Neuronal stem cell (in vitro differentiated cells): ENCODE data around the gene PCDHB1.

ENCODE experiments used
- DNase-seq: peaks from one replicate; pipeline ENCODE4 v3.0.0-alpha.2; 2013; ENCODE audit warnings: low spot score
- H2AFZ ChIP-seq: one replicate; pipeline ENCODE4 v1.6.1; 2013; ENCODE audit warnings: mild to moderate bottlenecking, low read length, inconsistent platforms
- H2AK5ac ChIP-seq: 2 replicates; pipeline ENCODE4 v1.6.1; 2013; ENCODE audit warnings: low read depth, mild to moderate bottlenecking, inconsistent platforms, low read length, moderate library complexity, mixed read lengths
- H2BK120ac ChIP-seq: 2 replicates; pipeline ENCODE4 v1.6.1; 2013; ENCODE audit warnings: low read depth, mild to moderate bottlenecking, inconsistent platforms, low read length, moderate library complexity, mixed read lengths
- H2BK12ac ChIP-seq: one replicate; pipeline ENCODE4 v1.6.1; 2013; ENCODE audit warnings: low read length, inconsistent platforms
- H2BK15ac ChIP-seq: 2 replicates; pipeline ENCODE4 v1.6.1; 2013; ENCODE audit warnings: mild to moderate bottlenecking, low read length, inconsistent platforms, mixed read lengths
- H2BK5ac ChIP-seq: one replicate; pipeline ENCODE4 v1.6.1; 2013; ENCODE audit warnings: inconsistent platforms, mild to moderate bottlenecking, low read length, moderate library complexity
- H3K14ac ChIP-seq: one replicate; pipeline ENCODE4 v1.6.1; 2013; ENCODE audit warnings: low read length, inconsistent platforms
- H3K18ac ChIP-seq: 2 replicates; pipeline ENCODE4 v1.6.1; 2013; ENCODE audit warnings: low read length, inconsistent platforms
- H3K23ac ChIP-seq: 2 replicates; pipeline ENCODE4 v1.6.1; 2013; ENCODE audit warnings: low read depth, mild to moderate bottlenecking, mixed read lengths, low read length, inconsistent platforms; ENCODE audit not compliant: poor library complexity
- H3K27ac ChIP-seq: replicated peaks from 3 replicates; pipeline ENCODE4 v1.5.1; 2013; ENCODE audit warnings: low read length, inconsistent platforms
- H3K27me3 ChIP-seq, 3 experiments: 2 replicates each; pipeline ENCODE4 v1.6.1; 2013; ENCODE audit warnings: low read length in 3 of 3, mild to moderate bottlenecking in 2 of 3, inconsistent platforms in 1 of 3, low read depth in 1 of 3, mixed read lengths in 1 of 3, moderate library complexity in 1 of 3; ENCODE audit not compliant: control insufficient read depth in 3 of 3, insufficient read depth in 3 of 3
- H3K36me3 ChIP-seq, 2 donors: replicated peaks in 1 of 2; 2 replicates each; pipeline ENCODE4 v1.6.1; 2013; ENCODE audit warnings: low read length in 2 of 2; ENCODE audit not compliant: control insufficient read depth in 2 of 2, insufficient read depth in 2 of 2
- H3K4ac ChIP-seq: 2 replicates; pipeline ENCODE4 v1.6.1; 2013; ENCODE audit warnings: inconsistent platforms, mild to moderate bottlenecking, low read length, moderate library complexity
- H3K4me1 ChIP-seq, 2 donors: 1 replicate in 1 of 2; 2 replicates in 1 of 2; pipeline ENCODE4 v1.6.1; 2013; ENCODE audit warnings: low read length in 2 of 2, low read depth in 1 of 2; ENCODE audit not compliant: control insufficient read depth in 2 of 2, insufficient read depth in 1 of 2
- H3K4me2 ChIP-seq: one replicate; pipeline ENCODE4 v1.6.1; 2013; ENCODE audit warnings: mild to moderate bottlenecking, low read length, inconsistent platforms; ENCODE audit not compliant: insufficient read depth, poor library complexity, severe bottlenecking
- H3K4me3 ChIP-seq, 2 donors: 2 replicates each; pipeline ENCODE4 v1.5.1; 2013; ENCODE audit warnings: low read length in 2 of 2, mild to moderate bottlenecking in 2 of 2, inconsistent platforms in 1 of 2, moderate library complexity in 1 of 2
- H3K79me1 ChIP-seq: one replicate; pipeline ENCODE4 v1.6.1; 2013; ENCODE audit warnings: low read depth, mild to moderate bottlenecking, inconsistent platforms, low read length, moderate library complexity
- H3K9ac ChIP-seq: one replicate; pipeline ENCODE4 v1.6.1; 2013; ENCODE audit warnings: mild to moderate bottlenecking, low read depth, low read length, inconsistent platforms; ENCODE audit not compliant: poor library complexity
- H3K9me3 ChIP-seq, 2 donors: replicated peaks in 1 of 2; 2 replicates each; pipeline versions ENCODE3 to v1.6.1; 2013; ENCODE audit warnings: low read length in 2 of 2, mild to moderate bottlenecking in 2 of 2, inconsistent platforms in 1 of 2, low read depth in 1 of 2, mixed read lengths in 1 of 2, moderate library complexity in 1 of 2; ENCODE audit not compliant: control insufficient read depth in 2 of 2, insufficient read depth in 1 of 2
- H4K8ac ChIP-seq: one replicate; pipeline ENCODE4 v1.6.1; 2013; ENCODE audit warnings: low read depth, mild to moderate bottlenecking, inconsistent platforms, low read length, moderate library complexity
- H4K91ac ChIP-seq: one replicate; pipeline ENCODE4 v1.6.1; 2013; ENCODE audit warnings: low read length, low read depth, mild to moderate bottlenecking, inconsistent platforms; ENCODE audit not compliant: poor library complexity
- WGBS, 2 donors: extraction: QIAGEN DNeasy Blood & Tissue Kit; methylation state at CpG; one replicate each; pipeline ENCODE4 v1.1.7; 2013; ENCODE audit warnings: missing lambda C conversion rate in 2 of 2, mixed read lengths in 1 of 2; ENCODE audit not compliant: insufficient read length in 2 of 2, insufficient replicate concordance in 1 of 2; ENCODE audit errors: extremely low coverage in 2 of 2; 5-methylcytosine and 5-hydroxymethylcytosine counted together

PCDHB1 gene

DNA sequence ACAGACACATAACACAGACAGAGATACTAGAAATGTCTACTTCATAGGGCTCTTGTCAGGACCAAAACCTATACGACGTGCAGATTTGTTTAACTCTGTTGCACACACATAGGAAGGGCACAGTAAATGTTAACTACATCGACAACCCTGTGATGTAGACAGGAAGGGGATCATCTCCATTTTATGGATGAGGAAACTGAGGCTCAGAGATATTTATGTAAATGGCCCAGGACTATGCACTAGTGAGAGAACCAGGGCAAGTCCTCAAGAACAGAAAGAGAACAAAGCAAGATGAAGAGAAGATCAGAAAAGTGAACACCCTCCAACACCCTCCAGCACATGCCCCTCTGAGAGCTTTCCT, 48.6 kb upstream of the PCDHB1 start:
- Histone ChIP-seq H3K9me3 (no peaks in the 10 kb centered on the region), H4K91ac (no peak overlapping the region), H3K27me3 (no peaks in the 10 kb centered on the region), H3K14ac (no peak overlapping the region), H3K4me1 (peaks cover 16 to 25% of the 10 kb centered on the region in 2 donors), H2AFZ (peak overlapping the region; percentile 88), H3K23ac (no peak overlapping the region), H3K36me3 (no peaks in the 10 kb centered on the region), H2BK15ac (no peak overlapping the region), H3K27ac (peak overlapping the region; percentile 95), H3K9ac (no peak overlapping the region), H3K18ac (no peak overlapping the region), H3K4ac (no peak overlapping the region), H4K8ac (no peak overlapping the region), H2BK5ac (no peak overlapping the region), H2BK120ac (no peak overlapping the region), H3K4me2 (no peak overlapping the region), H3K4me3 (peak overlapping the region in 1 of 2 donors; percentile 47), H2AK5ac (no peak overlapping the region), H2BK12ac (no peak overlapping the region), H3K79me1 (no peaks in the 10 kb centered on the region)
- no peak for DNase-seq
- no CpG with 5 or more reads among the region's 3 CpGs for WGBS, 2 donors

DNA sequence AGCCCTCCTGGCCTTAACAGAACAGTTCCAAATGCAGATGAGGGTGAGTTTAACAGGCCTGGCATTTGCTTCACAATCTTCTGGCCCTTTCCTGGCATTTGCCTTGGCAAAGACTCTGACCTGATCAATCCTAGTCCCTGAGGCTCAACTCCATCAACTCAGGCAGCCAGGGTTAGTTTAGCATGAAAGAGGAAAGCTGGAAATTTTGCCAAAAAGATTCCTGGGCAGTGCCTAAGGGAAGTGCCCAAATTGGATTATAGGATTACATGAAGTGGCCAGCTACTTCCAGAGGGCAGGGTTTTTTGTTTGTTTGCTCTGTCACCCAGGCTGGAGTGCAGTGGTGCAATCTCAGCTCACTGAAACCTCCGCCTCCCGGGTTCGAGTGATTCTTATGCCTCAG, 48.1 kb upstream of the PCDHB1 start:
- H3K36me3 ChIP-seq, result no peaks in the 10 kb centered on the region
- H3K4me2 ChIP-seq, result no peak overlapping the region
- no peaks in the 10 kb centered on the region for H3K27me3 ChIP-seq
- no peak overlapping the region for H3K9ac ChIP-seq
- H2AFZ ChIP-seq, result no peak overlapping the region
- no peak overlapping the region for H3K4ac ChIP-seq
- no peak overlapping the region for H3K4me3 ChIP-seq
- WGBS, 2 donors, result no CpG with 5 or more reads among the region's 3 CpGs
- H2BK15ac ChIP-seq, result no peak overlapping the region
- H4K91ac ChIP-seq, result no peak overlapping the region
- no peak overlapping the region for H4K8ac ChIP-seq
- no peak overlapping the region for H2BK12ac ChIP-seq
- no peak overlapping the region for H3K27ac ChIP-seq
- no peak for DNase-seq
- no peak overlapping the region for H3K14ac ChIP-seq
- H3K18ac ChIP-seq, result no peak overlapping the region
- no peaks in the 10 kb centered on the region for H3K79me1 ChIP-seq
- H3K23ac ChIP-seq, result no peak overlapping the region
- H3K4me1 ChIP-seq, result peaks cover 16 to 25% of the 10 kb centered on the region in 2 donors
- no peak overlapping the region for H2BK5ac ChIP-seq
- H3K9me3 ChIP-seq, result no peaks in the 10 kb centered on the region
- no peak overlapping the region for H2AK5ac ChIP-seq
- no peak overlapping the region for H2BK120ac ChIP-seq

DNA sequence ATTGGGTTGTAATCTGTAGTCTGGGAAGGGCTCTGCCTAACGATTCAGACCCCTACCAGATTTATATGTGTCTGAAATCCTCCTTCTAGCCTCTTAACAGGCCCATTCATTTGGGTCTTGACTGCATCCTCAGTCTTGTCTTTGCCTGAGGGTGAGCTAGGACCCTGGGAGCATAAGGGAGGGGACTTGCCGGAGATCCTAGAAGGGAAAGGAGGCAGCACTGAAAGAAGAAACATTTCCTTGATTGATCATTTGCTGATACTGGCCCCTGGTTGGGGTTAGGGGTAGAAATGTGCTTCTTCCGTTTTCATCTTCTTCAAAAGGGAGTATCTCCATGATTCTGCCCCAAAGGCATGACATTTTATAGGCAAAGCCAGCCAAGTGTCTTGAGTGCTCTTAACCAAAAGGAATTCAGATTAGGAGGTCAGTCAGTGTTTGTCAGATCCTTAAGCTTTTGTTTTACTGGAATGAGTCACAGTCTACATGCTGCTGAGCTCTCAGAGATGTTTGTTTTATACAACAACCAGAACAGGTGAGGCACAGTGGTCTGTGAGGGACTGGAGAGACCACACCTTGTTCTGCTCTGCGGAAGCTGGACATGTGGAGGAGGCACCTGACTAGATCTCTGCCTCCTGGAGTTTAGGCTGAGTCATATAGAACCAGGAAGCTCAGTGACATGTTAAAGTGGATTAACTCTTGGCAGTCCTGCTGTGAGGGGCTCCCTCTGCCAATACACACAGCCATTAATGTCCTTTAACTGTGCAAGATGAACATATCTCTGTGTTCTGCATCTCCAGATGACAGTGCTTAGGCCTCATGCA, 47.2 kb upstream of the PCDHB1 start:
- no peak overlapping the region for H2AK5ac ChIP-seq
- no peaks in the 10 kb centered on the region for H3K36me3 ChIP-seq
- no peak overlapping the region for H2BK120ac ChIP-seq
- no peaks in the 10 kb centered on the region for H3K79me1 ChIP-seq
- H2AFZ ChIP-seq, result no peak overlapping the region
- no peaks in the 10 kb centered on the region for H3K9me3 ChIP-seq
- H3K27me3 ChIP-seq, result no peaks in the 10 kb centered on the region
- H3K14ac ChIP-seq, result no peak overlapping the region
- no peak overlapping the region for H3K4me2 ChIP-seq
- peak overlapping the region; percentile 5 for H3K27ac ChIP-seq
- H3K4me1 ChIP-seq, result peaks cover 16 to 23% of the 10 kb centered on the region in 2 donors
- no peak overlapping the region for H4K91ac ChIP-seq
- no peak overlapping the region for H3K4me3 ChIP-seq
- H3K9ac ChIP-seq, result no peak overlapping the region
- no peak overlapping the region for H2BK15ac ChIP-seq
- H3K18ac ChIP-seq, result no peak overlapping the region
- no CpG with 5 or more reads among the region's 4 CpGs for WGBS, 2 donors
- H3K23ac ChIP-seq, result no peak overlapping the region
- no peak for DNase-seq
- H3K4ac ChIP-seq, result no peak overlapping the region
- no peak overlapping the region for H2BK5ac ChIP-seq
- no peak overlapping the region for H4K8ac ChIP-seq
- no peak overlapping the region for H2BK12ac ChIP-seq

DNA sequence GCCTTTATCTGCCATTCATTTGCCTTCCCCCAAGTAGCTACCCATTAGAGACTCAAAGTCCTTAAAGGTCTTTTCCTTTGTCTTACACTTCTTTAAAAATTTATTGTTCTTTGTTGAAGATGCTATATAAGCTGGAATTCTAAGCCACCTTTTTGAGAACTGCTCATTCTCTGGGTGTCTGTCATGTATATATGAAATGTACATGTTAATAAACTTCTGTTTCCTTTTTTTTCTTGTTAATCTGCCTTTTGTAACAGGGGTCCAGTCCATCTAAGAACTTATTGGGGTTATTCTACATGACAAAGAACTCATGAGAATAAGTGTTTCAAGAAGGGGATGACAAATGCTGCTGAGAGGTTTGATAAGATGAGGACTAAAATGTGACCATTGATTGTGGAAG, 43.4 kb upstream of the PCDHB1 start:
- no peak overlapping the region for H3K4me2 ChIP-seq
- no peak overlapping the region for H2BK15ac ChIP-seq
- H4K8ac ChIP-seq, result no peak overlapping the region
- no peak overlapping the region for H3K27ac ChIP-seq
- H2BK120ac ChIP-seq, result no peak overlapping the region
- H2BK12ac ChIP-seq, result no peak overlapping the region
- H3K79me1 ChIP-seq, result no peaks in the 10 kb centered on the region
- H3K36me3 ChIP-seq, result peaks cover 0 to 20% of the 10 kb centered on the region in 2 donors
- DNase-seq, result no peak
- no peak overlapping the region for H2AK5ac ChIP-seq
- no peaks in the 10 kb centered on the region for H3K27me3 ChIP-seq
- H3K4me1 ChIP-seq, result peaks cover 2 to 10% of the 10 kb centered on the region in 2 donors
- no peak overlapping the region for H4K91ac ChIP-seq
- H3K18ac ChIP-seq, result no peak overlapping the region
- no peak overlapping the region for H3K4ac ChIP-seq
- no peak overlapping the region for H2BK5ac ChIP-seq
- no peak overlapping the region for H2AFZ ChIP-seq
- no peak overlapping the region for H3K23ac ChIP-seq
- no peak overlapping the region for H3K9ac ChIP-seq
- no peaks in the 10 kb centered on the region for H3K9me3 ChIP-seq
- no peak overlapping the region for H3K14ac ChIP-seq
- H3K4me3 ChIP-seq, result no peak overlapping the region
